Left ventricle myocardium inferior (tissue), 1 donor: Measurements from ENCODE around the gene PPP1R14D. TPM values are rescaled to one million over a fixed set of nuclear protein-coding genes. Genes with fewer than 3 reads are reported as not detected.

Experiments
- DNase-seq: peaks from one replicate; pipeline ENCODE4 v3.0.0-alpha.2; 2020
- H3K27ac ChIP-seq: fragments of 200-600 bp; replicated peaks from 2 replicates; pipeline ENCODE4 v1.8.0; 2021
- H3K27me3 ChIP-seq: fragments of 200-600 bp; 2 replicates; pipeline ENCODE4 v1.8.0; 2021; ENCODE audit warnings: low read depth
- H3K36me3 ChIP-seq: fragments of 200-600 bp; 2 replicates; pipeline ENCODE4 v1.8.0; 2021
- H3K4me1 ChIP-seq: fragments of 200-600 bp; 2 replicates; pipeline ENCODE4 v1.8.0; 2021
- H3K4me3 ChIP-seq: fragments of 200-600 bp; 2 replicates; pipeline ENCODE4 v1.8.0; 2021; ENCODE audit warnings: mild to moderate bottlenecking, moderate library complexity
- H3K9me3 ChIP-seq: fragments of 200-600 bp; replicated peaks from 2 replicates; pipeline ENCODE4 v1.8.0; 2021
- intact Hi-C: fragments of 100-400 bp; cut with micrococcal nuclease; formaldehyde crosslinking; loops from one replicate; pipeline ENCODE4 v1.11.0; 2022
- total RNA-seq: library from RNA; stranded (reverse); fragmentation: NEBNext Ultra II Directional; extraction: Animal tissue kit (Norgen Biotek cat#: 25700); gene quantifications from one replicate; pipeline ENCODE4 v1.2.1, GENCODE V29; 2021
- TF ChIP-seq, protein P1 (sequence below): fragments of 200-600 bp; IDR thresholded peaks from 2 replicates; pipeline ENCODE4 v1.8.0; 2021; ENCODE audit warnings: antibody characterized with exemption, mild to moderate bottlenecking, borderline replicate concordance
- donor health status: DM: no; HTN: yes; CAD: no; lungs with severe emphysema.

Gene PPP1R14D
- total RNA-seq, 1 donor from 2014 or later, result not detected

DNA sequence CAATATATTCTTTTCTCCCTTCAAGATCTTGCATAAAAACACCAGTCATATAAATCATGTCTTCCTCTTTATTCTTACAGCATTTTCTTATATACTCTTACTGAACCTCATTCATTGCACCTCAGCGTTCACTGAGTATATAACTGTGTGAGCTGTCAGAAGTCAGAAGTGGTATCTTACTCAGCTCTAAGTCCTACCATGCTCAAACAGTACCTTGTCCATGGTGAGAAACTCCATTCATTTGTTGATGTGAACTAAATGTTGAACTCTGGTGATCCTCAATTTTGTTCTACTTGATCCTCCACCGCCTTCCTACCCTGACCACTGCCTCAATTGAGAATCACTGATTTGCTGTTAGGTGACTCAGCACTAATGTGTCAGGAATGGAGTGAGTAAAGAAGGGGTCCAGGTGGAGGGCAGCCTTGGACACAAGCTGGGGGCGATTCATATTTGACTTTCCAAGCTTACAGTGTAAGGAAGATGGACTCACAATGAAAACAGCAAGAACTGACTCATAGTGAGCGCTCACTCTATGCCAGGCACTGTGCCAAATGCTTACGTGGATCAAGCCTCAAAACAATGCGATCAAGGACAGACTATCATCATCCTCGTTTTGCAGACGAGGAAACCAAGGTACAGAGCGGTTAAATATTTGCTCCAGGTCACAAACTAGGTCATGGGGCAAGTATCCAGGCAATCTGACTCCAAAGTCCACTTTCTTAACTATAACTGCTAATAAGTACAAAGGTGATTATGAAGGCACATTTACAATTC is 35.1 kb downstream of the PPP1R14D start:
- Histone ChIP-seq H3K4me1 (peaks cover 42% of the 10 kb centered on the region), H3K27me3 (no peaks in the 10 kb centered on the region), H3K4me3 (no peak overlapping the region), H3K27ac (no peak overlapping the region), H3K36me3 (peaks cover 24% of the 10 kb centered on the region), H3K9me3 (no peaks in the 10 kb centered on the region)
- no peak for DNase-seq
- intact Hi-C loops, result no loop called here
- TF ChIP-seq, protein P1, sequence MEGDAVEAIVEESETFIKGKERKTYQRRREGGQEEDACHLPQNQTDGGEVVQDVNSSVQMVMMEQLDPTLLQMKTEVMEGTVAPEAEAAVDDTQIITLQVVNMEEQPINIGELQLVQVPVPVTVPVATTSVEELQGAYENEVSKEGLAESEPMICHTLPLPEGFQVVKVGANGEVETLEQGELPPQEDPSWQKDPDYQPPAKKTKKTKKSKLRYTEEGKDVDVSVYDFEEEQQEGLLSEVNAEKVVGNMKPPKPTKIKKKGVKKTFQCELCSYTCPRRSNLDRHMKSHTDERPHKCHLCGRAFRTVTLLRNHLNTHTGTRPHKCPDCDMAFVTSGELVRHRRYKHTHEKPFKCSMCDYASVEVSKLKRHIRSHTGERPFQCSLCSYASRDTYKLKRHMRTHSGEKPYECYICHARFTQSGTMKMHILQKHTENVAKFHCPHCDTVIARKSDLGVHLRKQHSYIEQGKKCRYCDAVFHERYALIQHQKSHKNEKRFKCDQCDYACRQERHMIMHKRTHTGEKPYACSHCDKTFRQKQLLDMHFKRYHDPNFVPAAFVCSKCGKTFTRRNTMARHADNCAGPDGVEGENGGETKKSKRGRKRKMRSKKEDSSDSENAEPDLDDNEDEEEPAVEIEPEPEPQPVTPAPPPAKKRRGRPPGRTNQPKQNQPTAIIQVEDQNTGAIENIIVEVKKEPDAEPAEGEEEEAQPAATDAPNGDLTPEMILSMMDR, result no peak

DNA sequence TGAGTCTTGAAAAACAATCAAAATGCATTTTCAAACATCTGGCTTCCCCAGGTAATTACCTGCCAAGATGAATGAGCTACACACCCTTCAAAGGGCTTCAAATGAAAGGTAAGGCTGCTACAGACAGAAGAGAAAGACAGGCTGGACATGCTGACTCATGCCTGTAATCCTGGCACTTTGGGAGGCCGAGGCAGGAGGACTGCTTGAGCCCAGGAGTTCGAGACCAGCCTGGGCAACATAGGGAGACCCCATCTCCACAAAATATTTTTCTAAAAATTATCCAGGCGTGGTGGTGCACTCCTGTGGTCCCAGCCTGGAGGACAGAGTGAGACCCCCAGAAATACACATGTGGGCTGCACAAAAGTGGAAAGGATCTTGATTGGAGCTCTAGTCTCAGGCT is 36.1 kb downstream of the PPP1R14D start:
- no peaks in the 10 kb centered on the region for H3K9me3 ChIP-seq
- peaks cover 24% of the 10 kb centered on the region for H3K36me3 ChIP-seq
- H3K4me3 ChIP-seq, result no peak overlapping the region
- H3K27me3 ChIP-seq, result no peaks in the 10 kb centered on the region
- TF ChIP-seq, protein P1, result no peak
- H3K4me1 ChIP-seq, result peaks cover 49% of the 10 kb centered on the region
- intact Hi-C loops, result no loop called here
- DNase-seq, result no peak
- H3K27ac ChIP-seq, result no peak overlapping the region

DNA sequence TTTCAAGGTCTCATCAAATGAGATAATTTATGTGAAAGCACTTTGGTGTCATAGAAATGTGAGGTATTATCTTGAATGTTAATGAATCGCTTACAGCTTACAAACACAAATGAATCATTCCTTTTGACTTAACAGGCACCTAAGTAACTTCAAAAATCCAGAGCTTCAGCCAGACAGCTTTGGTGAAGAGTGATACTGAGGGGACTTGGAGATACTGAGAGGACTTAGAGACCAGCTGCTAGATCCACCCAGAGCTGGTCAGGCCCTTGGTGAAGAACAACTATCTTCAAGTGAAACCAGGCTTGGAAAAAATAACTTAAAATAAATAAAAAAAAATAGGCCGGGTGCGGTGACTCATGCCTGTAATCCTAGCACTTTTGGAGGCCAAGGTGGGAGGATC is 37.8 kb downstream of the PPP1R14D start:
- intact Hi-C loops, result no loop called here
- no peaks in the 10 kb centered on the region for H3K9me3 ChIP-seq
- TF ChIP-seq, protein P1, result no peak
- DNase-seq, result no peak
- H3K36me3 ChIP-seq, result peaks cover 24% of the 10 kb centered on the region
- peaks cover 45% of the 10 kb centered on the region for H3K4me1 ChIP-seq
- no peak overlapping the region for H3K27ac ChIP-seq
- no peaks in the 10 kb centered on the region for H3K27me3 ChIP-seq
- H3K4me3 ChIP-seq, result no peak overlapping the region

- H3K4me3 ChIP-seq, result no peak overlapping the region
- H3K9me3 ChIP-seq, result no peaks in the 10 kb centered on the region
- H3K36me3 ChIP-seq, result peaks cover 24% of the 10 kb centered on the region
- peaks cover 37% of the 10 kb centered on the region for H3K4me1 ChIP-seq
- intact Hi-C loops, result loop anchor here (10.0 kb wide), 1 partner anchor 115 kb away; no protein-coding TSS in a partner anchor
- TF ChIP-seq, protein P1, result no peak
- no peaks in the 10 kb centered on the region for H3K27me3 ChIP-seq
- DNase-seq, result no peak
- no peak overlapping the region for H3K27ac ChIP-seq
Observed at GRCh38 chr15:40789999-40790398, 38.5 kb downstream of the PPP1R14D start.

DNA sequence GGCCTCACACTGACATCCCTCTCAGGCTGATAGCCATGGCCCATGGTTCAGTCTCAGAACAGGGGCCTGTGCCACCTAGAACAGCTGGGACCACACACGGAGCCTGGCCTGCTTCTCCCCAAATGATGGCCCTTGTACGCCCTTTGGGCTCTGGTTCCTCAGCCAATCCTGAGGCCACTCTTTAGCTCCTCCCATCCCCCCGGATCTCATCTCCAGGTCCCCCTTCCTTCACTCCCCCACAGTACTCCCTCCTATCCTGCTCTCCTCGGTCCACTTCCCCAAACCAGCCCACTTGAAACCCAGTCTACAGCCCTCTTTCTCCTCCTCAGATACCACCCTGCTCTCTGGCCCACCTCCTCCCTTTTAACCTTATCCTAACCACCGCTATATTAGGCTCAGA is 39.4 kb downstream of the PPP1R14D start:
- no peak for DNase-seq
- Histone ChIP-seq H3K27ac (no peak overlapping the region), H3K4me3 (no peak overlapping the region), H3K9me3 (no peaks in the 10 kb centered on the region), H3K4me1 (peaks cover 30% of the 10 kb centered on the region), H3K36me3 (peaks cover 24% of the 10 kb centered on the region), H3K27me3 (no peaks in the 10 kb centered on the region)
- intact Hi-C loops, result loop anchor here (10.0 kb wide), 1 partner anchor 114 kb away; no protein-coding TSS in a partner anchor
- TF ChIP-seq, protein P1, result no peak
